ENCODE measurements around the gene CDK19. TPM values are rescaled to one million over a fixed set of nuclear protein-coding genes. Genes with fewer than 3 reads are reported as not detected.

Gene CDK19
- total and polyA plus RNA-seq, 2 of the 13 experiments (the other 11 are each of a cell fraction or from before 2014, with no cell fraction given) = 13.4 to 27.0 TPM

- TF ChIP-seq NR2F6 (IDR thresholded peaks at IDR 0.05) (no peak), NR2F6 (CRISPR knock-in tag; IDR thresholded peaks at IDR 0.05) (no peak), POLR2AphosphoS5 (IDR thresholded peaks at IDR 0.05; ENCODE audit: low read depth, low read length) (no peak), MXD4 (CRISPR knock-in tag; IDR thresholded peaks at IDR 0.05) (no peak), FOXO1 (CRISPR knock-in tag; IDR thresholded peaks at IDR 0.05) (no peak), ZBTB46 (CRISPR knock-in tag; IDR thresholded peaks at IDR 0.05; ENCODE audit: borderline replicate concordance) (no peak), ZNF326 (CRISPR knock-in tag; IDR thresholded peaks at IDR 0.05; ENCODE audit: borderline replicate concordance) (no peak), ATF7 (IDR thresholded peaks at IDR 0.05) (peak; percentile 89), ATF7 (CRISPR knock-in tag; IDR thresholded peaks at IDR 0.05) (no peak), FOXC1 (CRISPR knock-in tag; IDR thresholded peaks at IDR 0.05; ENCODE audit: borderline replicate concordance) (no peak), BRD4 (CRISPR knock-in tag; IDR thresholded peaks at IDR 0.05) (no peak), SETDB1 (CRISPR knock-in tag; IDR thresholded peaks at IDR 0.05; ENCODE audit: borderline replicate concordance) (no peak), EEA1 (CRISPR knock-in tag; IDR thresholded peaks at IDR 0.05; ENCODE audit: borderline replicate concordance) (no peak), ZNF577 (CRISPR knock-in tag; IDR thresholded peaks at IDR 0.05; ENCODE audit: borderline replicate concordance, low read depth) (no peak), ZBTB1 (CRISPR knock-in tag; IDR thresholded peaks at IDR 0.05; ENCODE audit: borderline replicate concordance) (no peak), RARA (CRISPR knock-in tag; IDR thresholded peaks at IDR 0.05) (0 out of 2 replicates have a peak, but pooled peaks have one; percentile 23), SUZ12 (IDR thresholded peaks at IDR 0.05; ENCODE audit: low read depth, low read length) (no peak), GATAD2A (CRISPR knock-in tag; IDR thresholded peaks at IDR 0.05) (peak; percentile 80), ZNF710 (CRISPR knock-in tag; IDR thresholded peaks at IDR 0.05; ENCODE audit: borderline replicate concordance) (no peak), ZNF674 (CRISPR knock-in tag; IDR thresholded peaks at IDR 0.05; ENCODE audit: low read depth) (no peak), ASH2L (IDR thresholded peaks at IDR 0.05; ENCODE audit: insufficient read length, low read depth, low read length) (no peak), AKNA (CRISPR knock-in tag; IDR thresholded peaks at IDR 0.05; ENCODE audit: borderline replicate concordance) (no peak)
These were observed 133.5 kb downstream of the CDK19 start (continued) for GRCh38 chr6:110681543-110682459.

Measured in HepG2 (cell line).